ENCODE data around the gene HLF.

GRCh38 chr17:55342800-55343585, 78.2 kb downstream of the HLF start:
- TF ChIP-seq CTCF (conservative IDR thresholded peaks at IDR 0.05) (no peak), EZH2 (IDR thresholded peaks at IDR 0.05; ENCODE audit: low read depth) (no peak)

Data from PC-9 (cell line).